GM18858 (cell line): ENCODE results near the gene FOXK1.

ENCODE experiments used
- ATAC-seq: cut with Tn5 transposase; IDR thresholded peaks from one replicate; pipeline ENCODE4 v1.9.1; 2021; ENCODE audit not compliant: unreplicated experiment

Gene FOXK1

GRCh38 chr7:4742852-4743251, 60.8 kb downstream of the FOXK1 start:
- no peak for ATAC-seq

- peak; percentile 70 for ATAC-seq
These were observed 62.5 kb downstream of the FOXK1 start for GRCh38 chr7:4744391-4745264.

GRCh38 chr7:4745265-4745919, 63.3 kb downstream of the FOXK1 start:
- ATAC-seq: no peak

GRCh38 chr7:4745971-4746919, 64.2 kb downstream of the FOXK1 start:
- no peak for ATAC-seq

GRCh38 chr7:4747013-4747412, 64.9 kb downstream of the FOXK1 start:
- no peak for ATAC-seq

- no peak for ATAC-seq
These were observed 65.7 kb downstream of the FOXK1 start for GRCh38 chr7:4747746-4748145.

- ATAC-seq: no peak
These were observed 66.2 kb downstream of the FOXK1 start for GRCh38 chr7:4748231-4748681.

GRCh38 chr7:4749363-4749762, 67.3 kb downstream of the FOXK1 start:
- no peak for ATAC-seq

GRCh38 chr7:4749798-4750197, 67.7 kb downstream of the FOXK1 start:
- no peak for ATAC-seq

- ATAC-seq: no peak
These were observed 69.4 kb downstream of the FOXK1 start for GRCh38 chr7:4751398-4751947.

- peak; percentile 88 for ATAC-seq
These were observed 71.7 kb downstream of the FOXK1 start for GRCh38 chr7:4753598-4754432.

GRCh38 chr7:4754433-4755010, 72.4 kb downstream of the FOXK1 start:
- ATAC-seq: no peak

GRCh38 chr7:4755045-4755444, 73.0 kb downstream of the FOXK1 start:
- ATAC-seq: no peak

- no peak for ATAC-seq
These were observed 76.0 kb downstream of the FOXK1 start for GRCh38 chr7:4758111-4758510.

GRCh38 chr7:4758791-4759190, 76.7 kb downstream of the FOXK1 start:
- ATAC-seq: no peak

- ATAC-seq: no peak
These were observed 77.1 kb downstream of the FOXK1 start for GRCh38 chr7:4759211-4759610.

GRCh38 chr7:4760952-4761351, 78.9 kb downstream of the FOXK1 start:
- no peak for ATAC-seq

- ATAC-seq: no peak
These were observed 80.3 kb downstream of the FOXK1 start for GRCh38 chr7:4762121-4763055.
